Measurements from ENCODE around the gene USP6NL. TPM values are rescaled to one million over a fixed set of nuclear protein-coding genes. Genes with fewer than 3 reads are reported as not detected.

Gene USP6NL
- total and polyA plus RNA-seq, 5 donors from 2014 or later = 0.46 to 2.8 (median 1.7) TPM

- H3K27ac Mint-ChIP-seq = no peak overlapping the region
- Histone ChIP-seq H3K9me3 (ENCODE audit: control insufficient read depth in 2 of 2, low read length in 2 of 2) (no peaks in the 10 kb centered on the region), H3K27ac (ENCODE audit: insufficient read depth, low read length, poor library complexity, severe bottlenecking) (no peak overlapping the region), H3K36me3 (ENCODE audit: control insufficient read depth, insufficient read depth, low read length) (no peaks in the 10 kb centered on the region), H3K27me3 (ENCODE audit: control insufficient read depth, insufficient read depth, low read length) (no peaks in the 10 kb centered on the region), H3K4me3 (ENCODE audit: low read depth, low read length) (no peak overlapping the region), H3K4me1 (ENCODE audit: control insufficient read depth, insufficient read depth, low read length, poor library complexity, severe bottlenecking) (peaks cover 5% of the 10 kb centered on the region)
- H3K36me3 Mint-ChIP-seq = peaks cover 6% of the 10 kb centered on the region
- peaks cover 0 to 25% (median 11%) of the 10 kb centered on the region in 4 donors for H3K4me1 Mint-ChIP-seq
- H3K4me3 Mint-ChIP-seq = no peak overlapping the region
- DNase-seq (no peak), ATAC-seq (ENCODE audit: low read depth in 2 of 2) (no peak)
- H3K27me3 Mint-ChIP-seq = peaks cover 8% of the 10 kb centered on the region
- no peaks in the 10 kb centered on the region for H3K9me3 Mint-ChIP-seq
Observed at GRCh38 chr10:11598712-11599397, 12.6 kb downstream of the USP6NL start.

GRCh38 chr10:11597470-11597869 lies 14.0 kb downstream of the USP6NL start:
- Histone ChIP-seq H3K4me1 (ENCODE audit: control insufficient read depth, insufficient read depth, low read length, poor library complexity, severe bottlenecking) (no peaks in the 10 kb centered on the region), H3K27ac (ENCODE audit: insufficient read depth, low read length, poor library complexity, severe bottlenecking) (no peak overlapping the region), H3K9me3 (ENCODE audit: control insufficient read depth in 2 of 2, low read length in 2 of 2) (no peaks in the 10 kb centered on the region), H3K27me3 (ENCODE audit: control insufficient read depth, insufficient read depth, low read length) (no peaks in the 10 kb centered on the region), H3K4me3 (ENCODE audit: low read depth, low read length) (no peak overlapping the region), H3K36me3 (ENCODE audit: control insufficient read depth, insufficient read depth, low read length) (no peaks in the 10 kb centered on the region)
- DNase-seq = no peak
- Mint-ChIP-seq H3K9me3 (no peaks in the 10 kb centered on the region), H3K36me3 (peaks cover 6% of the 10 kb centered on the region), H3K27me3 (peaks cover 8% of the 10 kb centered on the region), H3K27ac (no peak overlapping the region), H3K4me1 (peaks cover 0 to 15% (median 3%) of the 10 kb centered on the region in 4 donors), H3K4me3 (no peak overlapping the region)
- no peak for ATAC-seq (ENCODE audit: low read depth in 2 of 2)

GRCh38 chr10:11595395-11595692 lies 16.1 kb downstream of the USP6NL start:
- Mint-ChIP-seq H3K4me1 (peaks cover 0 to 7% (median 3%) of the 10 kb centered on the region in 4 donors), H3K27ac (no peak overlapping the region), H3K36me3 (peaks cover 6% of the 10 kb centered on the region), H3K27me3 (peaks cover 8% of the 10 kb centered on the region), H3K4me3 (no peak overlapping the region), H3K9me3 (no peaks in the 10 kb centered on the region)
- H3K36me3 ChIP-seq (ENCODE audit: control insufficient read depth, insufficient read depth, low read length) = no peaks in the 10 kb centered on the region
- no peaks in the 10 kb centered on the region for H3K27me3 ChIP-seq (ENCODE audit: control insufficient read depth, insufficient read depth, low read length)
- H3K4me1 ChIP-seq (ENCODE audit: control insufficient read depth, insufficient read depth, low read length, poor library complexity, severe bottlenecking) = no peaks in the 10 kb centered on the region
- no peak overlapping the region for H3K27ac ChIP-seq (ENCODE audit: insufficient read depth, low read length, poor library complexity, severe bottlenecking)
- no peak for ATAC-seq (ENCODE audit: low read depth in 2 of 2)
- H3K9me3 ChIP-seq (ENCODE audit: control insufficient read depth in 2 of 2, low read length in 2 of 2) = no peaks in the 10 kb centered on the region
- no peak for DNase-seq
- no peak overlapping the region for H3K4me3 ChIP-seq (ENCODE audit: low read depth, low read length)

DNA sequence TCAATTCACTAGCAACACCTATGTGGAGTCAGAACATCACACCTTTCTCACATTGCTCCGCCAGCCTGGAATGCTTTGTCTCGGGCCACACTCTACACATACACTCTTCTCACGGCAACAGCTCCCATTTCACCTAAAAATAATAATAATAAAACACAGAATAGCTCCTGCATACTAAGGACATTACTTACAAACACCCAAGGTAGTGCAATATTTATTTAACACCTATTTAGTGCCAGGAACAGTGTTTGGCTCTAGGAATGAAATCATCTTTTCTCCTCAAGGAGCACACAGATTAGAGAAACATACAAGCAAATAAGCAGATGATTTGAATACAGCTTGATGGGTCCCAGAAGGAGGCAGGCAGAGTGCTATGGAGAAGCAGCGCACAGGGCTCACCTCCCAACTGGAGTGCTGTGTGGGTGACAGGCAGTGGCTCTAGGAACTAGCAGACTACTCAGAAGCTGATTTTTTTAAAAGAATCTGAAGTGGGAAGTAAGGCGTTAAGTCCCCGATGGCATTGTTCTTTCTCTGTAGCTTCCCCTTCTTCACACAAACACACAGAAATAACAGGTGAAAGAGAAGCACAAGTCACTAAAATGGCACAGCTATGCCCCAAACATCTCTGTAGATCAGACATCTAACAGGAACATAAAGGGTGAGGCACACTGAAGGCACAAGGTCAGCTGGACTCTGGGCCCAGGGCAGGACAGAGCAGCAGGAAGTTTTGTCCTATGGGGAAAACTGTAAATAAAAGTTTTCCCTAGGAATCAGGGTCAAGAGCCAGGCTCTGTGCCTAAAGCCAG lies 16.7 kb downstream of the USP6NL start:
- H3K4me1 Mint-ChIP-seq = peaks cover 0 to 5% (median 1%) of the 10 kb centered on the region in 4 donors
- no peak for DNase-seq

DNA sequence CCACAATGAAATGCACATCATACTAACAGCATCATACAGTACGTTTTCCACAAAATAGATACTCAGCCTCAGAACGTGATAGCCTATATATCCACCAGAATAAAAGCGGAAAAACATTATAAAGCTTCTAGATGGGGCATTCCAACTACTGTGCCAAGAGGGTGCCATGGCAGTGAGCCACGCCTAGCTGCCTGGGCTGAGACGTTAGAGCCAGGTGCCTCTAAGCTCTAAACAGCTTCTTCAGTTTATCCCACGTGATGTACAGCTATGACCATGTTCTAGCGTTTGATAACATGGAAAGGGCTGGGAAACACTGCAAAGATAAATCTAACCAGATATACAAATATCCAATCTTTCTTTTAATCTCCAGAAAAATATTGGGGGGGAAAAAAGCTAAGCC lies 17.8 kb downstream of the USP6NL start:
- no peak overlapping the region for H3K27ac Mint-ChIP-seq
- H3K27me3 ChIP-seq (ENCODE audit: control insufficient read depth, insufficient read depth, low read length) = peaks cover 2% of the 10 kb centered on the region

More for the DNA sequence above, 16.7 kb downstream of the USP6NL start:
- peaks cover 6% of the 10 kb centered on the region for H3K36me3 Mint-ChIP-seq
- H3K4me1 ChIP-seq (ENCODE audit: control insufficient read depth, insufficient read depth, low read length, poor library complexity, severe bottlenecking) = no peaks in the 10 kb centered on the region
- H3K27me3 ChIP-seq (ENCODE audit: control insufficient read depth, insufficient read depth, low read length) = no peaks in the 10 kb centered on the region
- H3K27me3 Mint-ChIP-seq = peaks cover 10% of the 10 kb centered on the region
- peak overlapping the region in 1 of 3 donors; percentile 70 for H3K27ac Mint-ChIP-seq
- no peaks in the 10 kb centered on the region for H3K36me3 ChIP-seq (ENCODE audit: control insufficient read depth, insufficient read depth, low read length)
- H3K9me3 ChIP-seq (ENCODE audit: control insufficient read depth in 2 of 2, low read length in 2 of 2) = no peaks in the 10 kb centered on the region
- ATAC-seq (ENCODE audit: low read depth in 2 of 2) = no peak
- H3K4me3 Mint-ChIP-seq = no peak overlapping the region
- no peak overlapping the region for H3K4me3 ChIP-seq (ENCODE audit: low read depth, low read length)
- H3K27ac ChIP-seq (ENCODE audit: insufficient read depth, low read length, poor library complexity, severe bottlenecking) = no peak overlapping the region
- no peaks in the 10 kb centered on the region for H3K9me3 Mint-ChIP-seq

DNA sequence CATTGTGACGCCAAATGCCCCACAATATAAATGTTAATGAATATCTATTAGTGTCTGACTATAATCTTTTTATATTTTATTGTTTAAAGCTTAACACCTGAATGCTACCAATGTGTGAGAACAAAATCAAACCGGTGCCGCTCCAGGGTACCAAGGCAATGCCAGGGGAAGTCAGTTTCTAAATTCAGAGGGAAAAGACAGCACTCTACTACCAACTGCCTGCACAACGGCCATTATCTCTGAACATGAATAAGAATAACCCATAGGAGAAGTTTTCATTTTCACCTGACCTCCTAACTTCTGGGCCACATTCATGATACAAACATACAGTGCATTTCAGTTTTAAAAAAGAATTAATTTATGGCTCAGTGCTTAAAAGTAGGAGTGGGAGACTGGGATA lies 21.7 kb downstream of the USP6NL start:
- peaks cover 4% of the 10 kb centered on the region for H3K36me3 Mint-ChIP-seq
- H3K4me1 Mint-ChIP-seq = peaks cover 0 to 2% (median 0%) of the 10 kb centered on the region in 4 donors
- ATAC-seq (ENCODE audit: low read depth in 2 of 2) (no peak), DNase-seq (no peak)
- peaks cover 12% of the 10 kb centered on the region for H3K27me3 Mint-ChIP-seq
- H3K9me3 Mint-ChIP-seq = peaks cover 0 to 3% (median 0%) of the 10 kb centered on the region in 7 donors
- no peak overlapping the region for H3K4me3 Mint-ChIP-seq
- H3K4me1 ChIP-seq (ENCODE audit: control insufficient read depth, insufficient read depth, low read length, poor library complexity, severe bottlenecking) = no peaks in the 10 kb centered on the region
- no peak overlapping the region for H3K27ac ChIP-seq (ENCODE audit: insufficient read depth, low read length, poor library complexity, severe bottlenecking)
- H3K9me3 ChIP-seq (ENCODE audit: control insufficient read depth in 2 of 2, low read length in 2 of 2) = no peaks in the 10 kb centered on the region
- H3K27ac Mint-ChIP-seq = no peak overlapping the region
- no peaks in the 10 kb centered on the region for H3K36me3 ChIP-seq (ENCODE audit: control insufficient read depth, insufficient read depth, low read length)
- no peak overlapping the region for H3K4me3 ChIP-seq (ENCODE audit: low read depth, low read length)
- peaks cover 7% of the 10 kb centered on the region for H3K27me3 ChIP-seq (ENCODE audit: control insufficient read depth, insufficient read depth, low read length)

More for the DNA sequence above, 17.8 kb downstream of the USP6NL start:
- Histone ChIP-seq H3K4me1 (ENCODE audit: control insufficient read depth, insufficient read depth, low read length, poor library complexity, severe bottlenecking) (no peaks in the 10 kb centered on the region), H3K4me3 (ENCODE audit: low read depth, low read length) (no peak overlapping the region), H3K9me3 (ENCODE audit: control insufficient read depth in 2 of 2, low read length in 2 of 2) (no peaks in the 10 kb centered on the region), H3K36me3 (ENCODE audit: control insufficient read depth, insufficient read depth, low read length) (no peaks in the 10 kb centered on the region), H3K27ac (ENCODE audit: insufficient read depth, low read length, poor library complexity, severe bottlenecking) (no peak overlapping the region)
- H3K36me3 Mint-ChIP-seq = peaks cover 6% of the 10 kb centered on the region
- DNase-seq = no peak
- no peak for ATAC-seq (ENCODE audit: low read depth in 2 of 2)
- no peaks in the 10 kb centered on the region for H3K9me3 Mint-ChIP-seq
- H3K4me1 Mint-ChIP-seq = peaks cover 0 to 5% (median under 1%) of the 10 kb centered on the region in 4 donors
- H3K4me3 Mint-ChIP-seq = no peak overlapping the region
- peaks cover 15% of the 10 kb centered on the region for H3K27me3 Mint-ChIP-seq

- no peak overlapping the region for H3K4me3 ChIP-seq (ENCODE audit: low read depth, low read length)
- no peak for ATAC-seq (ENCODE audit: low read depth in 2 of 2)
Observed at GRCh38 chr10:11588873-11589574, 22.4 kb downstream of the USP6NL start.

More at GRCh38 chr10:11588873-11589574, 22.4 kb downstream of the USP6NL start:
- Histone ChIP-seq H3K27me3 (ENCODE audit: control insufficient read depth, insufficient read depth, low read length) (peaks cover 7% of the 10 kb centered on the region), H3K36me3 (ENCODE audit: control insufficient read depth, insufficient read depth, low read length) (no peaks in the 10 kb centered on the region), H3K9me3 (ENCODE audit: control insufficient read depth in 2 of 2, low read length in 2 of 2) (no peaks in the 10 kb centered on the region), H3K4me1 (ENCODE audit: control insufficient read depth, insufficient read depth, low read length, poor library complexity, severe bottlenecking) (no peaks in the 10 kb centered on the region), H3K27ac (ENCODE audit: insufficient read depth, low read length, poor library complexity, severe bottlenecking) (no peak overlapping the region)
- H3K4me1 Mint-ChIP-seq = peaks cover 0 to 2% (median 0%) of the 10 kb centered on the region in 4 donors
- peaks cover 0 to 3% (median 0%) of the 10 kb centered on the region in 7 donors for H3K9me3 Mint-ChIP-seq
- no peak overlapping the region for H3K4me3 Mint-ChIP-seq
- peaks cover 12% of the 10 kb centered on the region for H3K27me3 Mint-ChIP-seq
- H3K27ac Mint-ChIP-seq = no peak overlapping the region
- no peak for DNase-seq
- peaks cover 4% of the 10 kb centered on the region for H3K36me3 Mint-ChIP-seq

Data from CD4-positive, CD25-positive, alpha-beta regulatory T cell (primary cell).